ENCODE data around the gene CDCA4.

GRCh38 chr14:105047283-105048016 lies 26.6 kb upstream of the CDCA4 start:
- TF ChIP-seq POLR2A (IDR thresholded peaks at IDR 0.05; ENCODE audit: low read depth, low read length) (no peak), CTCF (IDR thresholded peaks at IDR 0.05; ENCODE audit: extremely low read depth in 1 of 2, insufficient read depth in 1 of 2, low read depth in 1 of 2, low read length in 2 of 2) (no peak)
